H1 (cell line): ENCODE measurements around the gene NFKBIL1. TPM values are rescaled to one million over a fixed set of nuclear protein-coding genes. Genes with fewer than 3 reads are reported as not detected.

Source experiments
- BACH1 ChIP-seq: IDR thresholded peaks from 2 replicates; pipeline ENCODE4 v1.6.1; 2012; ENCODE audit warnings: low read length, improper control_type of control experiment
- CBX8 ChIP-seq: fragments of 300-800, 300-1000 bp; sonication (generic); IDR thresholded peaks from 2 replicates; pipeline ENCODE4 v1.7.1; 2016; ENCODE audit warnings: low read depth, low read length, borderline replicate concordance
- EP300 ChIP-seq, 2 experiments: IDR thresholded peaks; 1 replicate in 1 of 2; 2 replicates in 1 of 2; pipeline ENCODE4 v1.6.1; 2011 to 2012; ENCODE audit warnings: low read depth in 2 of 2, low read length in 2 of 2, mild to moderate bottlenecking in 2 of 2, borderline replicate concordance in 1 of 2, inconsistent platforms in 1 of 2, moderate library complexity in 1 of 2
- POLR2A ChIP-seq, 2 experiments: IDR thresholded peaks; 1 replicate in 1 of 2; 2 replicates in 1 of 2; pipeline ENCODE4 v1.6.1; 2011; ENCODE audit warnings: low read depth in 2 of 2, low read length in 2 of 2, mild to moderate bottlenecking in 2 of 2; ENCODE audit errors: control extremely low read depth in 1 of 2
- SIN3A ChIP-seq, 2 experiments: IDR thresholded peaks in 1 of 2; conservative IDR thresholded peaks in 1 of 2; 2 replicates each; pipeline ENCODE4 v1.6.1; 2011 to 2012; ENCODE audit warnings: low read length in 2 of 2, improper control_type of control experiment in 1 of 2, low read depth in 1 of 2, mild to moderate bottlenecking in 1 of 2
- SIX5 ChIP-seq: IDR thresholded peaks from 2 replicates; pipeline ENCODE4 v1.6.1; 2011; ENCODE audit warnings: mild to moderate bottlenecking, low read depth, low read length
- polyA plus RNA-seq, 7 experiments: library from polyadenylated mRNA; depleted of rRNA in 3 of 7; stranded (reverse) in 5 of 7; unstranded in 2 of 7; fragments of >200 nt in 5 of 7; fragments of 200-250 nt in 2 of 7; gene quantifications; 1 replicate in 5 of 7; 2 replicates in 1 of 7; 4 replicates in 1 of 7; pipeline versions ENCODE4 v1.2.1 to v1.2.3, GENCODE V29; 2011 to 2013; ENCODE audit warnings: missing spikeins in 2 of 7, mixed read lengths in 2 of 7
- total RNA-seq: library from RNA; stranded (reverse); fragmentation: NEBNext Ultra II Directional; extraction: Animal tissue kit (Norgen Biotek cat#: 25700); gene quantifications from 2 replicates; pipeline ENCODE4 v1.2.1, GENCODE V29; 2021
- TF ChIP-seq, protein P1 (sequence below): fragments of 300-600 bp; sonication (generic); IDR thresholded peaks from 2 replicates; pipeline ENCODE4 v1.7.1; 2012; ENCODE audit warnings: low read length, moderate library complexity, mild to moderate bottlenecking, inconsistent platforms; ENCODE audit not compliant: insufficient replicate concordance

NFKBIL1 gene
- total and polyA plus RNA-seq, 2 of the 8 experiments (the other 6 are each of a cell fraction or from before 2014, with no cell fraction given): 7.5 to 11.2 TPM

GRCh38 chr6:31578184-31579118 is 31.0 kb downstream of the NFKBIL1 start (continued):
- TF ChIP-seq, protein P1, sequence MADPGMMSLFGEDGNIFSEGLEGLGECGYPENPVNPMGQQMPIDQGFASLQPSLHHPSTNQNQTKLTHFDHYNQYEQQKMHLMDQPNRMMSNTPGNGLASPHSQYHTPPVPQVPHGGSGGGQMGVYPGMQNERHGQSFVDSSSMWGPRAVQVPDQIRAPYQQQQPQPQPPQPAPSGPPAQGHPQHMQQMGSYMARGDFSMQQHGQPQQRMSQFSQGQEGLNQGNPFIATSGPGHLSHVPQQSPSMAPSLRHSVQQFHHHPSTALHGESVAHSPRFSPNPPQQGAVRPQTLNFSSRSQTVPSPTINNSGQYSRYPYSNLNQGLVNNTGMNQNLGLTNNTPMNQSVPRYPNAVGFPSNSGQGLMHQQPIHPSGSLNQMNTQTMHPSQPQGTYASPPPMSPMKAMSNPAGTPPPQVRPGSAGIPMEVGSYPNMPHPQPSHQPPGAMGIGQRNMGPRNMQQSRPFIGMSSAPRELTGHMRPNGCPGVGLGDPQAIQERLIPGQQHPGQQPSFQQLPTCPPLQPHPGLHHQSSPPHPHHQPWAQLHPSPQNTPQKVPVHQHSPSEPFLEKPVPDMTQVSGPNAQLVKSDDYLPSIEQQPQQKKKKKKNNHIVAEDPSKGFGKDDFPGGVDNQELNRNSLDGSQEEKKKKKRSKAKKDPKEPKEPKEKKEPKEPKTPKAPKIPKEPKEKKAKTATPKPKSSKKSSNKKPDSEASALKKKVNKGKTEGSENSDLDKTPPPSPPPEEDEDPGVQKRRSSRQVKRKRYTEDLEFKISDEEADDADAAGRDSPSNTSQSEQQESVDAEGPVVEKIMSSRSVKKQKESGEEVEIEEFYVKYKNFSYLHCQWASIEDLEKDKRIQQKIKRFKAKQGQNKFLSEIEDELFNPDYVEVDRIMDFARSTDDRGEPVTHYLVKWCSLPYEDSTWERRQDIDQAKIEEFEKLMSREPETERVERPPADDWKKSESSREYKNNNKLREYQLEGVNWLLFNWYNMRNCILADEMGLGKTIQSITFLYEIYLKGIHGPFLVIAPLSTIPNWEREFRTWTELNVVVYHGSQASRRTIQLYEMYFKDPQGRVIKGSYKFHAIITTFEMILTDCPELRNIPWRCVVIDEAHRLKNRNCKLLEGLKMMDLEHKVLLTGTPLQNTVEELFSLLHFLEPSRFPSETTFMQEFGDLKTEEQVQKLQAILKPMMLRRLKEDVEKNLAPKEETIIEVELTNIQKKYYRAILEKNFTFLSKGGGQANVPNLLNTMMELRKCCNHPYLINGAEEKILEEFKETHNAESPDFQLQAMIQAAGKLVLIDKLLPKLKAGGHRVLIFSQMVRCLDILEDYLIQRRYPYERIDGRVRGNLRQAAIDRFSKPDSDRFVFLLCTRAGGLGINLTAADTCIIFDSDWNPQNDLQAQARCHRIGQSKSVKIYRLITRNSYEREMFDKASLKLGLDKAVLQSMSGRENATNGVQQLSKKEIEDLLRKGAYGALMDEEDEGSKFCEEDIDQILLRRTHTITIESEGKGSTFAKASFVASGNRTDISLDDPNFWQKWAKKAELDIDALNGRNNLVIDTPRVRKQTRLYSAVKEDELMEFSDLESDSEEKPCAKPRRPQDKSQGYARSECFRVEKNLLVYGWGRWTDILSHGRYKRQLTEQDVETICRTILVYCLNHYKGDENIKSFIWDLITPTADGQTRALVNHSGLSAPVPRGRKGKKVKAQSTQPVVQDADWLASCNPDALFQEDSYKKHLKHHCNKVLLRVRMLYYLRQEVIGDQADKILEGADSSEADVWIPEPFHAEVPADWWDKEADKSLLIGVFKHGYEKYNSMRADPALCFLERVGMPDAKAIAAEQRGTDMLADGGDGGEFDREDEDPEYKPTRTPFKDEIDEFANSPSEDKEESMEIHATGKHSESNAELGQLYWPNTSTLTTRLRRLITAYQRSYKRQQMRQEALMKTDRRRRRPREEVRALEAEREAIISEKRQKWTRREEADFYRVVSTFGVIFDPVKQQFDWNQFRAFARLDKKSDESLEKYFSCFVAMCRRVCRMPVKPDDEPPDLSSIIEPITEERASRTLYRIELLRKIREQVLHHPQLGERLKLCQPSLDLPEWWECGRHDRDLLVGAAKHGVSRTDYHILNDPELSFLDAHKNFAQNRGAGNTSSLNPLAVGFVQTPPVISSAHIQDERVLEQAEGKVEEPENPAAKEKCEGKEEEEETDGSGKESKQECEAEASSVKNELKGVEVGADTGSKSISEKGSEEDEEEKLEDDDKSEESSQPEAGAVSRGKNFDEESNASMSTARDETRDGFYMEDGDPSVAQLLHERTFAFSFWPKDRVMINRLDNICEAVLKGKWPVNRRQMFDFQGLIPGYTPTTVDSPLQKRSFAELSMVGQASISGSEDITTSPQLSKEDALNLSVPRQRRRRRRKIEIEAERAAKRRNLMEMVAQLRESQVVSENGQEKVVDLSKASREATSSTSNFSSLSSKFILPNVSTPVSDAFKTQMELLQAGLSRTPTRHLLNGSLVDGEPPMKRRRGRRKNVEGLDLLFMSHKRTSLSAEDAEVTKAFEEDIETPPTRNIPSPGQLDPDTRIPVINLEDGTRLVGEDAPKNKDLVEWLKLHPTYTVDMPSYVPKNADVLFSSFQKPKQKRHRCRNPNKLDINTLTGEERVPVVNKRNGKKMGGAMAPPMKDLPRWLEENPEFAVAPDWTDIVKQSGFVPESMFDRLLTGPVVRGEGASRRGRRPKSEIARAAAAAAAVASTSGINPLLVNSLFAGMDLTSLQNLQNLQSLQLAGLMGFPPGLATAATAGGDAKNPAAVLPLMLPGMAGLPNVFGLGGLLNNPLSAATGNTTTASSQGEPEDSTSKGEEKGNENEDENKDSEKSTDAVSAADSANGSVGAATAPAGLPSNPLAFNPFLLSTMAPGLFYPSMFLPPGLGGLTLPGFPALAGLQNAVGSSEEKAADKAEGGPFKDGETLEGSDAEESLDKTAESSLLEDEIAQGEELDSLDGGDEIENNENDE: no peak
- TF ChIP-seq BACH1 (no peak), SIN3A (conservative IDR thresholded peaks at IDR 0.05 in 1 of 2, IDR thresholded peaks at IDR 0.05 in 1 of 2; ENCODE audit: low read depth in 1 of 2, low read length in 2 of 2) (no peak), EP300 (IDR thresholded peaks at IDR 0.05; ENCODE audit: borderline replicate concordance in 1 of 2, low read depth in 2 of 2, low read length in 2 of 2) (no peak), SIX5 (no peak), POLR2A (IDR thresholded peaks at IDR 0.05; ENCODE audit: control extremely low read depth in 1 of 2, low read depth in 2 of 2, low read length in 2 of 2) (no peak), CBX8 (no peak)
- TF ChIP-seq, all 59 proteins: peak for 0
